NCI-H1417 treated with DMSO at 0.1 percent for 48 hours (cell line): ENCODE measurements around the gene SGSM1.
A peak's percentile ranks its signal among the peaks of the same experiment; 100 is the strongest.

Source experiments
- DNase-seq: peaks from one replicate; lab custom pipeline; 2025; lab: John Stamatoyannopoulos, UW

SGSM1 gene

DNA sequence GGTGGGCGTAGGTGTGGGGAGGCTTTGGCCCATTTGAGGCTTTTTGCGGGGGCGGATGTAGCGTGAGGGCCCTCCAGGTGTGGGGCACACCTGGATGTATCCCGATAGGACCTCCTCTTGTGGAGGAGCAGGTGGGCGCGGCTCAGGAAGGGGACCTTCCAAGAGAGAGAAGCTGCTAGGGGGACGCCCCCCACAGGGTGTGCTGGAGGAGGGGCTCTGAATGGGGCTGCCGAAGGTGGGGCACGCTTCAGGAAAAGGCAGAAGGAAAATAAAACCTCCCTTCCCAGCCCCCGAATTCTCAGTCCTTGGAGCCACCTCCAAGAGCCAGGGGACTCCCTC is 621 bp downstream of the SGSM1 start:
- no peak for DNase-seq

DNA sequence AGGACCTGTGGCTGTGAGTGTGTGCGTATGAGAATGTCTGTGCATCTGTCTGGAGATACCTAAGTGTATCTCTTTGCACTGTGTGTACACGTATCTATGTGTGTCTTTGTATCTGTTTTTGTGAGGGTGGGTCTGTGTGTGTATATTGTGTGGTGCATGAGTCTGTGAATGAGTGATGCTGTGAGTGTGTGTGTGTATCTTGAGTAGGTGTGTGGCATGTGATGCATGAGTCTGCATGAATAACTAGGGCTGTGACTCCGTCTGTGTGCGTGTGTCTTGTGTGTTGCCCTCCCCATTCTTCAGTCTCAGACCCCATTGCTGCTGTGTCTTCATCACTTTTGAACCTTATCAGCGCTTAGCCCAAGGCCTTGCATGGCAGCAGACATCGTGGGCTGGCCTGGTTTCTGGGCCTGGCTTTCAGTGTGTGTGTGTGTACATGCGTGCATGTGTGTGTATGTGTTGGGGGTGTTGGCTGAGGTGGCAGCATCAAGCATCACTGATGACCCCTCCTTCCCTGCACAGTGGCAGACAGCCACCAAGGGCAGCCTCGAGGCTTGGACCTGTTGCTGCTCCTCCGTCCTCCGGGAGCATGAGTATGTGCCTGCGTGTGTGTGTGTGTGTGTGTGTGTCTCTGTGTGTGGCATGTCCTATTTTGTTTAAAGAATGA is 1.4 kb downstream of the SGSM1 start:
- DNase-seq, result no peak

DNA sequence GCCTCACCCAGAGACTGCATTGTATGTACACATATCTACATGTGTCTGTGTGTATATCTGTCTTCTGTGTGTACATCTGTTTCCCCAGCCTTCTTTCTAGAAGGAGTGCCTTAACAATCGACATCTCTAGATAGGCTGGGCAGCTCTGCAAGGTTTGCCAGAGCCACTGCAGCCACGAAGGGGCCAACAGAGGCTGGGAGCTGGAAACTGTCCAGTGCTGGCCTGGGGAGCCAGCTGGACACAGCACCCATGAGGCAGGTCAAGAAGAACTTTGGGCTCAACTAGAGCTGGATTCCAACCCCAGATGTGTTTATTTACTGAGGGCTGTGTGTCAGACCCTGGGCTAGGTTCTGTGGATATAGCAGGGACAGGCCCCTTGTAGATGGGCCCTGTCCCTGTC is 3.3 kb downstream of the SGSM1 start:
- DNase-seq, result no peak

DNA sequence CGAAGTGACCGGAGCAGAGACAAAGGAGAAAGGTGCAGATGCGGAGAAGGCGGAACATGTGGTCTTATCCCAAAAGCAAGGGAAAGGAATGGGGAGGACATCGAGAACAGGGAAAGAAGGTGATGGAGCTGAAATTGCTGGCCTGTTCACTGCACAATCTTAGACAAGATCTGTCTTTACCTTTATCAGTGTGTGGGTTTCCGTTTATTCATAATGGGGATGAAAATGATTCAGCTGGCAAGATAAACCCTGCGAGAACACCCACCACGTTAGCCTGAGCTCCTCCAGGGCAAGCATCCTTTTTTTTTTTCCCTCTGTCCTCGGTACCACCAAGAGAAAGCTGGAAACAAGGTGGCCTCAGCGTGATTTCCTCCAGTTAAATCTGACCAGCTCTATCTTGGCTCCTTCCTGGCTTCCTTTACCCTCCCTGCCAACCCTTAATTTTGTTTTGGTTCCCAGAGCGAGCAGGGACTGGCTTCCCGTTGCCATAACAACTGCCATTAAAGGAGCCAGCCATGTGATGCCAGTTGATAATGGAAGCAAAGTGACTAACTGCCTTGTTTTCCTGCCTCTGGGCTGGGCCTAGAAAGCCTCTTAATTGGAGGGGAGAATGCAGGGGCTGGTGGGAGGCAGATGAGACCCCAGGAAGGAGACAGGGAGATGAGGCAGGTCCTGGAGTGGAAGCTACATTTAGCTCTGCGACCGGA is 4.2 kb downstream of the SGSM1 start:
- DNase-seq, result peak; percentile 36

DNA sequence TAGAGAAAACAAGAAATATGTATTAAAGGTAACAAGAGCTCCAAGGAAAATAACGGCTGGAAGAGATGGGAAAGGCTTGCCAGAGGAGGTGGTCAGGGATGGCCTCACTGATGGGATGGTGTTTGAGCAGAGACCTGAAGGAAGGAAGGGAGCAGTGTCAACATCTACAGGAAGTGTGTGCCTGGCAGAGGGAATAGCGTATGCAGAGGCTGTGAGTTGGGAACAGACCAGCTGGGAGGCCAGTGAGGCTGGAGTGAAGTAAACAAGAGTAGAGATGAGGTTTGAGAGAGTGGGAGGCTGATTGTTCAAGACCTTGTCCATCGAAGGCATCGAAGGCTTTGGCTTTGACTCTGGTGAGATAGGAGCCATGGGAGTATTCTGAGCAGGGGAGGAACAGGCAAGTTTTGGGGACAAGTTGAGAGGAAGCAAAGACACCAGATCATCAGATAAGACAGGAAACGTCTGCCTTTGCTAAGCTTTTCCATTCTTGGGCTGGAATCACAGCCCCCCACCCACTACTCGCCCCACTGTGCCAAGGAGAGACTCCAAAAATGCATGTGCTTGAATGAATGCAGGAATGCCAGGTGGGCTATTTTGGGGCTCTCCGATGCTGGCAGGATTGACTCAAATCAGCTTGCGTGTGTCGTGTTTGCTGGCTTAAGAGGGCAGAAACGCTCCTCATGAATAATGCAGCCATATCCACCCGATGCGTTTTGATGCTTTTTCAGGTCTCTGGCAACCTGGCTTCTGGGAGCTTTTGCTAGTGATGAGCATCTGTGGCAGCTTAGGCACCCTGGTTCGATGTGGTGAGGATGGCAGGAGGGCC is 7.2 kb downstream of the SGSM1 start:
- DNase-seq, result no peak

DNA sequence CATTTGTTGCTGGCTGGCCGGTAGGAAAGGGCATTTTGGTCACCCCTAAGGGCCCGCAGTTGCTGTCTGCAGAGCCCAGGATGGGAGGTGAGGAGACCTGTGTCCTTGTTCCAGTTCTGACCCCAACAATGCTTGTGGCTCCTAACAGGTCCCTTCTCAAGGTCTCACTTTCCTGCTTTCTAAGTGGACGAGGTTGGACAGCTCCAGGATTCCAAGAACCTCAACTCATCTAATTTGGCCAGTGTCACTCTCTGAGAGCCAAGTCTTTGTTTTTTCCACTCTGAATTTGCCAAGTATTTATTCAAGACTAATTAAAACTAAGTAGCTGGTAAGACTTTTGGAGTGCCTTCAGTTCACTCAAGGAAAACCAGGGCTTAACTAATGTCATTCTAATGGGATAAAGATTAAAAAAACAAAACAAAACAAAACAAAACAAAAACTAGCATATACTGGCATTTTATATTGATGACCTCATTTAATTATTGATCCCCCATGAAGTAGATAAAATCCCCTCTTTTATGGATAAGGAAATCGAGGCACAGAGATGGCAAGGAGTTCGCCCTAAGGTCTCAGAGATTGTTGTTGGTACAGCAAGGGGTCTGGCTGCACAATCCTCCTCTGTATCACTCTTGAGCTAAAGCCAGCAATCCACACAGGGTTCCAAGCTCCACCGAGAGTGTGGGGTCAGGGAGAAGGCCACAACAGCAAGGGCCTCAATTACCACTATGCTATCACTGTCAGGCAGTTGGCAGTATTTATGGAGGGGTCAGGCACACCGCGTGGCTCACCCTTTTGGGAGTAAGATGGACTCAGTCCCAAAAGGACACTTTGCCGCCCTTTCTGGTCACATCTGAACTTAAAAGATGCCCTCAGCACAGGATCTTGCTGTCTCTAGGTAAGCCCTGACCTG is 8.1 kb downstream of the SGSM1 start:
- no peak for DNase-seq

DNA sequence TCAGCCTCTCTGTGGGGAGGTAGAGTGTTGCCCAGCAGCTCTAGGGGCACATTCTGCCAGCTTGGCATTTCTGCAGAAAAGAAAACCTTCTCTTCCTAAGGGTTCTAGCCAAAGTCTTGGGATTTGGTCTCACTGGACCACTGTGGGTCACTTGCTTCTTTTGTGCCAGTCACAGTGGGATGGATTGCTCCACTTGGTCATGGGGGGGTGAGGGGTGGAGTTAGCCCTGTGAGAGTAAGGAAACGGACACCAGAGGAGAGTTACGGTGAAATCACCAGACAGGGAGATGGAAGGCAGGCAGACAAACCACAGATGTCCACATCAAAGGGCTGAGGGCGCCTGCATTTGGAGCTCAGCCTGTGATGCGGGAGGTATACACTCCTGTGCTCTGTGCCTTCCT is 10.8 kb downstream of the SGSM1 start:
- DNase-seq, result no peak

DNA sequence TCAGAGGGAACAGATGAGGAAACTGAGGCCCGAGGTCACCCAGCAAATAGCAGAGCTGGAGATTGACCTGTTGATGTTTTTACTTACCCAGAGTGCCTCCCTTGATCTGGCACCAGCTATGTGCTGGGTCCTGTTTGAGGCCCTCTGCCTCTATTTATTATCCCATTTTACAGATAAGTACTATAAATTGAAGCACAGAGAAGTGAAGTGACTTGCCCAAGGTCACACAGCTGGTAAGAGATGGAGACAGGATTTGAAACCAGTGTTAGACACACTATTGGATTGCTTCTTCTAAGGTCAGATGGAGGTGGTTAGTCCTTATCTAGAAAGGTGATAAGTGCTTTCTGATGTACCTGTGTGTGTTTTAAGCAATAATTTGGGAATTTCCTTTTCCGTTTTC is 13.5 kb downstream of the SGSM1 start:
- no peak for DNase-seq

DNA sequence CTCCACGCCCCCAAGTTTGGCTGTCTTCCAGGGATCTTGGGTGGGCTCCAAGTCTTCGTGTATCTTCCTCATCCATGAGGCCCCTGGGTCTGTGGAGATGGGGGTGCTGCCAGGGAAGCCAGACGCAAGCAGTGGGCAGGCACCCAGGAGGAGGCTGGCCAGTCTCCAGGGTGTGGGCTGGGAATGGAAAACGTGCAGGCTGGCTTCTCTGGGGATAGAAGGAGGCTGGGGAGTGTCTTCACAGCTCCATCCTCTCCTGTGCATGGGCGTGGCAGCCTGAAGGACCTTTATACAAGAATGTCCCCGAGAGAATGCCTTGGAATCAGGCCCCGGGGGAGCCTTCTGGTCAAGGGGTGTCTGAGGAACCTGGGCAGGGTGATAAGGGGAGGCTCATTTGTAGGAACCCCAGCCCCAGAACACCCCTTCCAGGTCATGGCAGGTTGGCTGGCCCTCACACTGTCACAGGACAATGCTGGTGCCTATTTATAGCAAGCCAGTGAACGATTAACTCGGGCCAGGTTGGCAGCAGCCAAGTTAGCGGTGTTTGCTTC is 14.0 kb downstream of the SGSM1 start:
- no peak for DNase-seq

DNA sequence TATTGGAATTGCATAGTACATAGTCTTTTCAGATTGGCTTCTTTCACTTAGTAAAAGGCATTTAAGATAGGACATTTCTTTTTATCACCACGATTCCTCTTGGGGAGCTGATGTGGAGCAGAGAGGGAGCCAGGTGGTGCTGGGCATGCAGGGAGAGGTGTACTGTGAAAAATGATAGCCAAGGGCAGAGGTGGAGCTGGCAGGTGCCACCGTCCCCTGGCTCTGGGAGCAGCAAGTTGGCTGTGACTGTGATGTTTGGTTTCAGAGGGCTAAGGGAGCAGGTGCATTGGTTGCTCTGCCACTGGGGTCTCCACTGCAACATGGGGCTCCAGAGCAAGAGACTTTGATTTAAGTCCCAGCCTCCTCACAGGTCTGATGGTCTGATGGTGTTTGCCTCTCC is 16.5 kb downstream of the SGSM1 start:
- DNase-seq, result no peak

DNA sequence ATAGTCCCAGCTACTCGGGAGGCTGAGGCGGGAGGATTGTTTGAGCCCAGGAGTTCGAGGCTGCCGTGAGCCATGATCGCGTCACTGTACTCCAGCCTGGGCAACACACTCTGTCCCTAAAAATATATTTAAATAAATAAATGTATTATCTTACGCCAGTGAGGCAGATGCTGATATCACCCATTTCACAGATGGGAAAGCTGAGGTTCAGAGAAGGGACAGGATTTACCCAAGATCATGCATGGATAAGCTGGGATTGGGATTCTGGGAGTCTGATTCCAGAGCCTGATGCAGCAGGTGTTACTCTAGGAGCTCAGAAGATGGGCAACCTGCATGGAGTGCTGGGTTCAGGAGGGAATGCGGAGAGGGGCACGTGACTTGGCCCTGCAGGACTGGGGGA is 17.8 kb downstream of the SGSM1 start:
- DNase-seq, result no peak

DNA sequence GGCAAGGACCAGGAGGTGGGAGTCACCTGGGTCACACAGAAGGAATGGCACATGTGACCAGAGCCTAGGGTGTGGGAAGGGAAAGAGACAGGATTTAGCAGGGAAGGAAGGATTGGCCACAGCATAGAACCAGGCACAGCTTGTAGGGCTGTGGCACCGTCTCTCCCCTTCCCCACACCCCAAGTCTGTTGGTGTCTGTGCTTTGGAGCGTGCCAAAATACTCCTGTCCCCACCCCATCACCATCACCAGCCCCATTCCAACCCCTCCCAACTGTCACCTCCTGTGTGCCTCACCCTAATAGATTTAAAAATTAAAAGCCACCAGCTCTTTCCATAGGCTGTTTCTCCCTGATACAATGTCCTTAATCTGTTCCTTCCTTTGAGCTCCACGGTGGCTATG is 18.2 kb downstream of the SGSM1 start:
- no peak for DNase-seq

DNA sequence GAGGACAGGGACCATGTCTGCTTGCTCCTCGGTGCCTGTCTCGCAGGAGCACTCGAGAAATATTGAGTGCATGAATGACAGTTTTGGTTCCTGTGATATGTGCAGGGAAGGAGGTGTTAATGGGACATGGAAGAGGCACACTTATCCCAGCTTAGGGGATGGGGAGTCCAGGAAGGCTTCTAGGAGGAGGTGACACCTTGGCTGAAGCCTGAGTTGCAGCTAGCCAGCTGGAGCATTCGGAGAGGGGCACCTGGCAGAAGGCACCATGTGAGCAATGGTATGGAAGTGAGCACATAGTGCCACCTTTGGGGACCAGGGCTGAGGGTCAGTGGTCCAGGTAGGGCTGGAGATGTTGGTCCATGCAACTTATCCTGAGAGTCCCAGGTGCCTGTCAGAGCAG is 18.9 kb downstream of the SGSM1 start:
- no peak for DNase-seq

DNA sequence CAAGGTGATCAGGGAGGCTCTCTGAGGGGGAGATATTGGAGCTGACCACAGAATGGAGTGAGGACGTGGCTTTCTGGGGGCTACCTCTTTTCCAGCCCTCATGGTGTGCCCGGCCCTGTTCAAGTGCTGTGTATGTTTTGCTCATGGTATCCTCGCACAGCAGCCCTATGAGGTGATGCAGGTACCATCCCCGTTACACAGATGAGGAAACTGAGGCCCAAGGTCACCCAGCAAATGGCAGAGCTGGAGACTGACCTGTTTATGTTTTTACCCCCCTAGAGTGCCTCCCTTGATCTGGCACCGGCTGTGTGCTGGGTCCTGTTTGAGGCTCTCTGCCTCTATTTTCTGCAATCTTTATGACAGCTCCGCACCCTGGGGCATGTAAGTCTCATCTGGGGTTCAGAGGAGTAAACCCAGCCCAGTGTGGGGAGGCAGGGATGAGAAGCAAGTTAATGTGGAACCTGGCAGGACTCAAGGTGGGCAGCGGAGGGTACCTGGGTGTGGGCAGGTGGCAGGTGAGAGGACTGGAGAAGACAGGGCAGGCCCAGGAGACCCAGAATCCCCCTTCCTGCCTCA is 20.8 kb downstream of the SGSM1 start:
- no peak for DNase-seq

DNA sequence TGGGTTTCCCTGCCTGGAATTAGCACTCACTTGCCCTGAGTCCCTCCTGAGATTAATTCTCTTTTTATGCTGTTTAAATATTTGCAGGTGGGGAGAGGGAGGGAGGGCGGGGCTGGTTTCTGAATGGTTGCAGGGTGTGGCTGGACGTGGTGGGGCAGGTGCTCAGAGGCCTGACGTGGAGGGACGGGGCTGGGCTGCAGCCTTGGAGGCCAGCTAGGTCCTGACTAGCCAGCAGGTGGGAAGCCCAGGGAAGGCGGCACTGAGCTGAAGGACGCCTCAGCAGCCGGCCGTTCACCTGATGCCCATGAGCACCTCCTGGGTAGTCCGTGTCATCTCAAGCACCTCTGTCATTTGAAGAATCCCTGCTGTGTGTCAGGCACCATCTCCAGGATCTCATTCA is 21.3 kb downstream of the SGSM1 start:
- no peak for DNase-seq

DNA sequence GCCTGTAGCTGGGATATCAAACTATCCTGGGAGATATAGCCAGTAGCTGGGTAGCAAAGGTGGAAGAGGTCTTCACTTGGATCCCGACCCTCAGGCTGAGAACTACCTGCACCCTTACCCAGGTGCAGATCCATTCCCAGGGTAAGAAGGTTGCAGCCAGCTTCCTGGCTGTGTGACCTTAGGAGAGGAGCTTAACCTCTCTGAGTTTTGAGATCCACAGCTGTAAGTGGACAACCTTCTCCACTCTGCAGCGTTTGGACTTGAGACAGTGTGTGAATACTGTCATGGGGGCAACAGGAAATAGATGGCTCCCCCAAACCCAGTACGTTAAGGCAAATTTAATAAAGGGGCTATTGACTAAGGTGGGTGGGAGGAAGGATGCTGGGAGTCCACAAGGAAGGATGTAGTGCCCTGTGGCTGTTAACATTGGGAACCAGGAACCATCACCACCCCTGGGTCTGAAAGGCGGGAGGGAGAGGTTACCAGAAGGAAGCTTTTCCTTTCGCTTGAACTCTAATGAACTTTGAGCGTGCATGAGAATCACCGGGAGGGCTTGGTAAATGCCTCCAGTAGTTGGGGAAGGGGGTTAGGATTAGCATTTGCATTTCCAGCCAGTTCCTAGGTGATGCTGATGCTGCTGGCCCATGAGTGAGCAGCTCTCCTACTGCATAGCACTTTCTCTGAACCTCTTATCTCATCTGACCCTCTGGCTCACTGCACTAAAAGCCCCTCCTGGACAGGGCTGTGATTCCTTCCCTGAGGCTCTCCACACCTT is 24.4 kb downstream of the SGSM1 start:
- no peak for DNase-seq

DNA sequence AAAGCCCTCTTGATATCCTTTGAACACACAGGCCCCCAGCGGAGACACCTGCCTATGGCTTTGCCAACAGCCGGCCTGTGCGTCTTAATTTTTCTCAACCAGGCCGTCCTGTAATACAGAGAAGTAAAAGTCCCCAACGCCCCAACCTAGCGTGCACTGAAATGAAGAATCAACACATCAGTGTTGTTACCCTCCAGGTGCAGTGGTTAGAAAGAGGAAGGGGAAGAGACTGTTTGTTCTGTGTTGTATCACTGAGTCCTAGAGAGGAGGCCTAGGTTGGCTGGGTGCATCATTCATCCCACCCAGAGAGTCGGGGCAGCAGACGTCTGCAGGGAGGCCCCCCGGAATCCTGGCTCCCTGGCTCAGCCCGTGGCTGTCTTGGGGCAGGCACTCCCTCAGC is 25.7 kb downstream of the SGSM1 start:
- DNase-seq, result no peak

DNA sequence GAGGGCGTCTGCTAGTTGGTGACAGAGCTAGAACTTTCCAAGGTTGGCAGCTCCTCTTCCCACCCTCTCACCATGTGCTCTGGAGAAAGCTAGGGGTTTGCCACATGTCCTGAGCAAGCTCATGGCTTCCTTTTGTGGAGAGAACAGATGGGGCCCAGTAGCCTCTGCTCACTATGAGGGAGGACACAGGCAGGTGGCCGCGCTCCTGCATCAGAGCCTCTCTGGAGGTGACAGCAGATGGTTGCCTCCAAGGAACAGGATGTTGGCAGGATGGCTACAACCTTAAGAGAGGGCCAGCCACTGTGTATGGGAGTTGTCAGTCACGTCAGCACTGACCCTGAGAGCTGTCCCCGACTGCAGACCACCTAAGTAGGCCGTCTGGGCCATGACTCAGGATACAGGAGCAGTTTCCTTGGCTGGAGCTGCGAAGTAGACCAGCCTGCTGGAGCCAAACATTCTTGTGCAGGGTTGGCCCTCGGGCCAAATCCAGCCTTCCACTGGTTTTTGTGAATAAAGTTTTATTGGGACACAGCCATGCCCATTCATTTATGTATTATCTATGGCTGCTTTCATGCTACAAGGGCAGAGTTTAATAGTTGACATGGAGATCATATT is 28.0 kb downstream of the SGSM1 start:
- no peak for DNase-seq

DNA sequence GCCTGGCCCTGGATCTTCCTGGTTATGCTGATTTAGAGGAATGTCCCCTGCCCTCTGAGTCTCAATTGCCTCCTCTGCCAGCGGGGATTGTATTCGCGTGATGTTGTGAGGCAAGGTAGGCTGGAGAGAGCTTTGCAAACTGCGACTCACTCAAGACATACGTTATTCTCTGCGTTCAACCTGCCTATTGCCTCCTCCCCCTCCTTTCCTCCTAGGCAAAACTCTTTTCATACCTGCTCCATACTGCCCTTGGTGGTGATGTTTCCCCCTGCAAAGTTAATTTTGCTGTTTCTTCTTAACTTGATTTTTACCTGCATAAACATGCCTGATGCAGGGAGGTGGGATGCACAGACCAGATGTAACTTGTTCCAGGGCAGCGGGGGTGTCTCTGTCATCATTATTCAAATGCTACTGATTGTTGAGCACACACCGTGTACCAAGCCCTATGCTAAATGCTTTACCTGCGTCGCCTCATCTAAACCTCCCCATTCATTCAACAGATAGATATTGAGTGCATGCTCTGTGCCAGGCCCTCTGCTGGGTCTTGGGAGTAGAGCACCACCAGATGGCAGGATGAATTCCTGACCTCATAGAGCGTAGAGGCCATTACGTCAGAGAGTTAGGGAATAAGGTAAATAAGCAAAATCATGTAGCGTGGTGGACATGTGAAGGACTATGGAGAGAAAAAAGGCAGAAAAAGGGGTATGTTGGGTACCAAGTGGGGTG is 29.0 kb downstream of the SGSM1 start:
- DNase-seq, result no peak

DNA sequence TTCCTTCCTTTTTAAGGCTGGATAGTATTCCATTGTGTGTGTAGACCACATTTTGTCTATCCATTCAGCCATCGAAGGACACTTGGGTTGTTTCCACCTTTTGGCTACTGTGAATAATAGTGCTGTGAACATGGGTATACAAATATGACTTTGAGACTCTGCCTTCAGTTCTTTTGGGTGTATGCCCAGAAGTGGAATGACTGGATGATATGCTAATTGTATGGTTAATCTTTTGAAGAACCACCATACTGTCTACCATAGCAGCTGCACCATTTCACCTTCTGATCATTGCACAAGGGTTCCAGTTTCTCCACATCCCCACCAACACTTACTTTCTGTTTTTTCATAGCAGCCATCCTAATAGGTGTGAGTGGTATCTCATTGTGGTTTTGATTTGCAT is 30.3 kb downstream of the SGSM1 start:
- no peak for DNase-seq
